NCI-H1694 treated with DMSO at 0.1 percent for 48 hours (cell line): ENCODE results near the gene ZNF319.
A peak's percentile ranks its signal among the peaks of the same experiment; 100 is the strongest.
"Not testable (repeated sequence)": the region's sequence is repeated elsewhere in the genome, so short reads cannot be mapped to it uniquely, and the experiment has no call there.

Experiments used
- DNase-seq: peaks from one replicate; lab custom pipeline; 2025; lab: John Stamatoyannopoulos, UW

ZNF319 gene

GRCh38 chr16:57997528-57998265 lies 2.8 kb downstream of the ZNF319 start:
- no peak for DNase-seq

- DNase-seq: no peak
Observed at GRCh38 chr16:57997176-57997527, 3.3 kb downstream of the ZNF319 start.

GRCh38 chr16:57996406-57997175 lies 3.9 kb downstream of the ZNF319 start:
- no peak for DNase-seq

GRCh38 chr16:57995721-57996405 lies 4.6 kb downstream of the ZNF319 start:
- DNase-seq: no peak

- no peak for DNase-seq
Observed at GRCh38 chr16:57994778-57995177, 5.7 kb downstream of the ZNF319 start.

- no peak for DNase-seq
Observed at GRCh38 chr16:57994361-57994760, 6.1 kb downstream of the ZNF319 start.

- DNase-seq: no peak
Observed at GRCh38 chr16:57993897-57994296, 6.6 kb downstream of the ZNF319 start.

GRCh38 chr16:57993438-57993837 lies 7.0 kb downstream of the ZNF319 start:
- peak; percentile 41 for DNase-seq

- no peak for DNase-seq
Observed at GRCh38 chr16:57992084-57992483, 8.4 kb downstream of the ZNF319 start.

- no peak for DNase-seq
Observed at GRCh38 chr16:57991551-57992059, 8.9 kb downstream of the ZNF319 start.

- DNase-seq: no peak
Observed at GRCh38 chr16:57988929-57989328, 11.5 kb downstream of the ZNF319 start.

- DNase-seq: no peak
Observed at GRCh38 chr16:57987441-57988177, 12.9 kb downstream of the ZNF319 start.

GRCh38 chr16:57986196-57986595 lies 14.3 kb downstream of the ZNF319 start:
- no peak for DNase-seq

GRCh38 chr16:57985204-57986181 lies 15.0 kb downstream of the ZNF319 start:
- DNase-seq: no peak

- no peak for DNase-seq
Observed at GRCh38 chr16:57984443-57985203, 15.8 kb downstream of the ZNF319 start.

GRCh38 chr16:57982385-57982784 lies 18.1 kb downstream of the ZNF319 start:
- DNase-seq: no peak

GRCh38 chr16:57981636-57982035 lies 18.8 kb downstream of the ZNF319 start:
- DNase-seq: no peak

- no peak for DNase-seq
Observed at GRCh38 chr16:57979006-57979585, 21.4 kb downstream of the ZNF319 start.

GRCh38 chr16:57978070-57978465 lies 22.4 kb downstream of the ZNF319 start:
- not testable (repeated sequence) for DNase-seq
